Measurements from ENCODE around the gene MEI4.

DNA sequence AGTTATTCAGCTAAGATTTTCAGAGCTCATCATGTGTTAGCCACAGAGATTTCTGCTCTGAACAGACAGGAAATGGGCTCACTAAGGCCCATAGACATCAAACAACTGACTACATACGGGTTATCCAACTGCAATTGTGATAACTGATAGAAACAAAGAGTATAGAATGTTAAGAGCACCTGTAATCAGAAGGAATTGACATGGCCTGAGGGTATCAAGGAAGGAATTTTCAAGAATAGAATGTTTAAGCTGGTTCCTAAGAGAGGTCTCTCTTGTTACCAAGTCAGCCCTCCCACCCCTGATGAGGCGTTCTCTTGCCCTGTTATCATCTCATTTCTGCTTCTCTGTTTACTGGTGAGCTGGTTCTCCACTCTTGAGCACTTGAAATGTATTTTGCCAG, at the start of gene MEI4:
- TF ChIP-seq, protein P1, sequence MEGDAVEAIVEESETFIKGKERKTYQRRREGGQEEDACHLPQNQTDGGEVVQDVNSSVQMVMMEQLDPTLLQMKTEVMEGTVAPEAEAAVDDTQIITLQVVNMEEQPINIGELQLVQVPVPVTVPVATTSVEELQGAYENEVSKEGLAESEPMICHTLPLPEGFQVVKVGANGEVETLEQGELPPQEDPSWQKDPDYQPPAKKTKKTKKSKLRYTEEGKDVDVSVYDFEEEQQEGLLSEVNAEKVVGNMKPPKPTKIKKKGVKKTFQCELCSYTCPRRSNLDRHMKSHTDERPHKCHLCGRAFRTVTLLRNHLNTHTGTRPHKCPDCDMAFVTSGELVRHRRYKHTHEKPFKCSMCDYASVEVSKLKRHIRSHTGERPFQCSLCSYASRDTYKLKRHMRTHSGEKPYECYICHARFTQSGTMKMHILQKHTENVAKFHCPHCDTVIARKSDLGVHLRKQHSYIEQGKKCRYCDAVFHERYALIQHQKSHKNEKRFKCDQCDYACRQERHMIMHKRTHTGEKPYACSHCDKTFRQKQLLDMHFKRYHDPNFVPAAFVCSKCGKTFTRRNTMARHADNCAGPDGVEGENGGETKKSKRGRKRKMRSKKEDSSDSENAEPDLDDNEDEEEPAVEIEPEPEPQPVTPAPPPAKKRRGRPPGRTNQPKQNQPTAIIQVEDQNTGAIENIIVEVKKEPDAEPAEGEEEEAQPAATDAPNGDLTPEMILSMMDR (IDR thresholded peaks at IDR 0.05) = no peak
- TF ChIP-seq POLR2A (IDR thresholded peaks at IDR 0.05) = no peak

Measured in heart left ventricle (tissue), 13 donors.